Bone marrow (tissue), 2 donors: ENCODE results near the gene FBXO10.
"Not testable (repeated sequence)": the region's sequence is repeated elsewhere in the genome, so short reads cannot be mapped to it uniquely, and the experiment has no call there.

ENCODE experiments used
- DNase-seq, 2 donors: peaks; one replicate each; lab custom pipeline; 2025; lab: John Stamatoyannopoulos, UW

FBXO10 gene

DNA sequence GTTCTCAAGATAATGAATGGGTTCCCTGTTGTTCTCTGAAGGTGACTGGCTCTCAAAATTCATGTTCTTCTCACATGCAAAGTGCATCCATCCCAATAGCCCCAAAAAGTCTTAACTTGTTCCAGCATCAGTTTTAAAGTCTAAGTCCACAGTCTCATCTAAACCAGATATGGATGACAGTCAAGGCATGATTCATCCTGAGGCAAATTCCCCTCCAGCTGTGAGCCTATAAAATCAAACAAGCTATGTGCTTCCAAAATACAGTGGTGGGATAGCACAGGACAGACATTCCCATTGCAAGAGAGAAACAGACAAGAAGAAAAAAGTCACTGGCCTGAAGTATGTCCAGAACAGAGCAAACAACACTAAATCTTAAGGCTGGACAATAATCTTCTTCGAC lies 25.4 kb downstream of the FBXO10 start:
- no peak for DNase-seq

DNA sequence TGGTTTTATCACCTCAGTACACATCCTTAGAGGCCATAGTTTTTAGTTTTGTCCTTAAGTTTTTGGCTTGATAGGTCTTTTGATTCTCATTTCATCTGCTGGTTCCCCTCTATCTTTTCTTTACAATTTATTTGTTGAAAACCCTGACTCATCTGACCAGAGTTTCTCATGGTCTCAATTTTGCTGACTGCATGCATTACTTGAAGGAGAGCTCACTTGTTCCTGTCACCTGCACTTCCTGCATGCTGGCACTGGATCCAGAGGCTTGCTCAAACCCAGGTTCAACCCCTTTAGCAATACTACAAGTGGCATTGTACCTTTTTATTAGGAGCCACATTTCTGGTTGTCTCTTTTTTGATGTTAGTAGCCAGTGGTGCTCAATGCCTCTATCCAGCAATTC lies 26.7 kb downstream of the FBXO10 start:
- DNase-seq, result no peak

DNA sequence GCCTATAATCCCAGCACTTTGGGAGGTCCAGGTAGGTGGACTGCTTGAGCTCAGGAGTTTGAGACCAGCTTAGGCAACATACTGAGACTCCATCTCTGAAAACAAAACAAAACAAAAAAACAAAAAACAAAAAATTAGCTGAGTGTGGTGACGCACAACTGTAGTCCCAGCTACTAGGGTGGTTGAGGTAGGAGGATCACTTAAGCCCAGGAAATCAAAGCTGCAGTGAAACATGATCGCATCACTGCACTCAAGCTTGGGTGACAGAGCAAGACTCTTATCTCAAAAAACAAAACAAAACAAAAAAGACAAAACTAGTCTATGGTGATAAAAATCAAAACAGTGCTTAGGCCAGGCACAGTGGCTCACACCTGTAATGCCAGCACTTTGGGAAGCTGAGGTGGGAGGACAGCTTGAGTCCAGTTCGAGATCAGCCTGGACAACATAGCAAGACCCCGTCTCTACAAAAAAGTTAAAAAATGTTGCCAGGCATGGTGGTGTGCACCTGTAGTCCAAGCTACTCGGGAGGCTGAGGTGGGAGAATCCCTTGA lies 28.8 kb downstream of the FBXO10 start:
- DNase-seq, result no peak

DNA sequence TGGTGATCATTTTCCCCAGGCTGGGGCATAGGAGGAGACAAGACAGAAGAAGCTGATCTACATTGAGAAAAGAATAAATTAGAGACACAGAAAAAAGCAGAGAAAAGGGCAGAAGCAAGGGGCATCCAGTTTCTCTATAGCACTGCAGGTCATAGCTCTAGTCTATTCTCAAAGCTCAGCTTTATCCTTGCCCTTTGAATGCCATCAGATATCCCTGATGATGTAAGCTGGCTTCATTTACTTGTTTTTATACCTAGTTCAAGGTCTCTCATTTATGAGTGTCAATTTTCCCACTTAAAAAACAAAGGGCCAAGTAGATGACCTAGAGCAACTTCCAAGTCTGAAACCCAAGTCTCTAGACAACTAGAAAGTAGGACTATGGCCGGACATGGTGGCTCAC lies 32.7 kb downstream of the FBXO10 start:
- no peak for DNase-seq

DNA sequence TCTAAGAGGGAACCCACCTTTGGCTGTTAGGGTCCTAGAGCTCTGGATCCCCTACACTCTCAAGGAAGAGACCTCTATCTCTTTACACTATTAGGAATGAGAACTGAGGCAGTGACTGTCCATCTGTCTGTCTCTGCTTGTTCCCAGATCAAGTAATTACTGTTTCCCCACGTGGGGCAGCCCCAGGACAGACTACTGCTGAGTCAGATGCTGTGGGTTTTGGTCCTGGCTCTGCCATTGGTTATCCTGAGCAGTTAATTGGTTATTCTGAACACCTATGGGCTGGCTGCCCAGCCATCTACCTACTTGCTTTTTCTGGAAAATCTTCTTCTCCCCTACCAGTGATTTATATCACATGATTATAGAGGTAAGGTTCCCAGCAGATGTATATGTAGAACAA lies 33.3 kb downstream of the FBXO10 start:
- no peak for DNase-seq

DNA sequence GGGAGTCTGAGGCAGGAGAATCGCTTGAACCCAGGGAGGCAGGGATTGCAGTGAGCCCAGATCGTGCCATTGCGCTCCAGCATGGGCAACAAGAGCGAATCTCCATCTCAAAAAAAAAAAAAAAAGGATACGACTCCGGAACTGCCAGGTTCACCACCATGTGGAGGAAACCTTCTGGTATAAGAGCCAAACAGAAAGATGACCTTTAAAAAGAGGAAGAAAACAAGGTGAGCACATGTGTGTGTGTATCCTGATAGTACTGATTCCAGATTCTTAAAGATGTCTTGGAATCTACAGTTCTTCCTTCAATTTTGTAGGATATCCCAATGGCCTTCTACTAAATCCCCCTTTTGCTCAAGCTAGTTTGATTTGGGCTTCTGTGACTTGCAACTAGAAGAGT lies 33.7 kb downstream of the FBXO10 start:
- DNase-seq, result no peak

DNA sequence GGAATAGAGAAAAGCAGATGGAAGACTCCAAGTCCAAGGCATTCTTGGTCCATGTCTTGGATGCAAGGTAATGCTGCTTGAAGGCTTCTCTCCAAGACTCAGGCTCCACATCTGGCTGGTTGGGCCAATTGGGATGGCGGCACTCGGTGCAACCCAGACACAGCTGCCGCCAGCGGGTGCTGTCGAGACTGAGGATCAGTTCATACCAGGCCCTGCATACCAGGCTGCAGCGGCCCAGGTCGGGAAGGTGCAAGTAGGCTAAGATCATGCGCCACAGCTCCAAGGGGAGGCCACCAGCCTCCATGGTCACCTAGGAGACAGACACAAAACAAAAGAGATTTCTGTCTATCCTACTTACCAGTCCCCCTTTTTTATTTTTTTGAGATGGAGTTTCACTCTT lies 34.7 kb downstream of the FBXO10 start:
- DNase-seq, result no peak

DNA sequence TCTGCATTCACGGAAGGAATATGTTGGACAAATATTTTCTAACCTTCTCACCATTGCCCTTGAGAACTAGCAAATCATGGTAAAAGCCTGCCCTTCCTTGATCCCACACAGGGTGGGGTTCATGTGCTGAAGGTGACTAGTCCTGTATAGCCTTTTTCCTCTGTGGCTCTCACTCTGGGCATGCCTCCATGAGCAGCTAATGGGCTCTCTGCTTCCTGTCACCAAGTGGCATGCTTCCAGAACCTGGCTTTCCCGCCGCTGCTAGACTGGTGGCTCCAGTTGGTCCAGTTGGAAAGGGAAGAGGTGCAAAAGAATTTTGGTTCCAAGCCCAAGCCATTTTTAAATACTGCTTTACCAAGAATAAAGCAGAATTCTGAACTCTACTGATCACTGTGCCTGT lies 35.5 kb downstream of the FBXO10 start:
- no peak for DNase-seq

DNA sequence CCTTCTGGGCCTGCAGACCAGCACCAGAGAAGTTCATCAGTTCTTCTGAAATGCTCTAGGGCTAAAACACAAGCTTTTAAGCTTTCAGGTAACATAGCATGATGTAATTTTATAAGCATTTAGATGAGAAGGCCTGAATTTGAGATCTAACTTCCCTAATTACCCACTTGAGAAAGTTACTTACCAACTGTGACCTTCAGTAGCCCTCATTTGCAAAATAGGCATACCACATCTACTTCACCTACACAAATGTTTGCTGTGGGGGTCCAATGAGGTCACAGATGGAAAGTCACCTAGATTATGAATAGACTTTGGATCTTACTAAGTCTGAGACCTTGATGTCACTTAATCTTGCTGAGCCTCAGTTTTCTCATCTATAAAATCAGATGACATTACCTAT lies 36.5 kb downstream of the FBXO10 start:
- no peak for DNase-seq

DNA sequence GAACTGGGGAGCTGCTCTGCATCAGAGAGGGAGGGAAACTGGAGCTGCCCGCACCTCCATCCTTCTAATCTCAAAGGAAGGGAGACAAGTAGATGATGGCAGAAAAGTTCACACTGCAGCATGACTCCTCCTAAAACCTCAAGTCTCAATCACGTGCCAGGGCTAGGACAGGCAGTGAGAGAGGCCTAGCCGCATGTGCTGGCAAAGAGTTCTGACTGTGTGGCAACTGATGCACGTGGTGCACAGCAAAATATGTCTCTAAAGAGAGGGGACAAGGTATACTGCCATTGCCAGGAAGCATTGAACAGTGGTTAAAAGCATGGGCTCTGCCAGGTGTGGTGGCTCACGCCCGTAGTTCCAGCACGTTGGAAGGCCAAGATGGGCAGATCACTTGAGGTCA lies 38.1 kb downstream of the FBXO10 start:
- no peak for DNase-seq

DNA sequence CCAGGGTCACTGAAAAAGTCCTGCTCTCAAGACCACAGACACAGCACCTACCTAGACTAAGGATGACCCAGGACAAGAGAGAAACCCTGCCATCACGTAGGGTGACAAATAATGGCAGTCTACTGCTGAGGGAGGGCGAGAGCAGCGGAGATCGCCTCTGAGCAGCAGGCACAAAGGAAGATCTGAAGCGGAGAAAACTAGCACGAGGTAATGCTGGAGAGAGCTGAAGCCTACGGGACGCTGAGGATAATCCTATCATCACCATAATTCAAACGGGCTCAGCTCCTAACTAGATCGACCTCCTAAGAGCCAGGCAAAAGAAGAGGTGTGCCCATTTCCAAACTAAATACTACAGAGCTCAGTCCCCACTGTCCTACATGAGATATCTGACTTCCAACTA lies 41.3 kb downstream of the FBXO10 start:
- DNase-seq, result no peak

DNA sequence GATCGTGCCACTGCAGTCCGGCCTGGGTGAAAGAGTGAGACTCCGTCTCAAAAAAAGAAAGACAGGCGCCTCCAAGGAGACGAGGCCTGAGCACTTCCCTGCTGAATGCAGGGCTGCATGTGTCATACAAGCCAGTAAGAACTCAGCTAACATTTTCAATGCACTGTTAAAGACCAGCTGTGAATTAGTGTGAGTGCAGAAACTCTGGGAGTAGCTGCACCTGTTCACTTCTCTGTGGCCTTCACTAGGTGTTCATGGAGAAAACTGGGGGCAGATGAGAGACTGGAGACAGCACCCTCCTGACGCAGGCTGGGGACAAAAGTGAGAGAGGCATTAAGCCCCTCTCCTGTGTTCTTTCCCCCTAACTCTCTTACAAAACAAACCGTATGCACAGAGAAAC lies 41.8 kb downstream of the FBXO10 start:
- no peak for DNase-seq

DNA sequence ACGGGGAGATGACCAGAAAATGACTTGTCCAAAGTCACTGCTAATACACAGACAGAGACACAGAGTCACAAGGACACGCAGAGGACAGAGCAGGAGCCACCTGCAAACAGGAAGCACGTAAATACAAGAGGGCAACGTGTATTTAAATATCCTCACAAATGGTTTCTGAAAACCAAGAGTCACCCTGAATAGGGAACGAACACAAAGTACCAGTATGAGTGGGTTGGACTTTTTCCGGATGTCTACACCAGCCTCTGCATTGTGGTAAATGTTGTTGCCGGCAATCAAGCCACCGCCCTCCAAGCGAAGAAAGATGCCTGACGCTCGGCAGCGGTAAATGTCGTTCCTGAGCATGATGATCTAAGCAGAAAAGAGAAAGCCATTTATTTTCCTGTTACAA lies 44.5 kb downstream of the FBXO10 start:
- DNase-seq, result no peak

DNA sequence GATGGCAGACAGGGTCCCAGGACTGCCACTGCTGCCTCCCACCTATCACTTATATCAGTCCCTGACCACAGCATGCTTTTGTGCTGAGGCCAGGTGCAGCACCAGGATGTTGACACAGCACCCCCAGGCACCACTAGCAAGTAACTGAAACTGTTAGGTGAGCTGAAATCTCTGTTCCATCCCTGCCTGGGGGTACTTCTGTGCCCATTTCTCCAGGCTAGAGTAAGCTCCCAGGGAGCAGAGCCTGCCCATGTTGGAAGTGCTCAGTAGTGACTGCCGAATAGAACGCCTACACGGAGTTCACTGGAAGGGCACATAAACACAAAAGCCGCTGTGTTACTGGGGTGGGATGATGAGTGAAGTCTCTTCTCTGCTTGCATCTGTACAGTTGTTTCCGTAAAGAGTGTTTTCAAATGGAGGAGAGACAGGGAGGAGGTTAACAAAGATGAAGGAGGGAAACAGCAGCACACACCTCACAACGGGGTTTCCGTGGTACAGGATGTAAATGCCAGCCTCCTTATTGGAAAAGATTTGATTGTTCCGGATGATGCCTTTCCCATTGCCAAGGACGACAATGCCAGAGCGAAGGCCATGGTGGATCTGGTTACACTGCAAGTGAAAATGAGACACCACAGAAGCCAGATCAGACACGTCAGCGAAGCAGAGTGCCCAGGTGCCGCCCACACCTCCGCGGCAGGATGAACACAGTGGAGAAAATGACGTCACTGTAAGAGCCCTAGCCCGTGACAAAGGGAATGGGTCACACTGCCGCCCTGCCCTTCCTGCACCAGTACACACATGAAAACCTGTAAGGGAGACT lies 47.3 kb downstream of the FBXO10 start:
- DNase-seq, result no peak

DNA sequence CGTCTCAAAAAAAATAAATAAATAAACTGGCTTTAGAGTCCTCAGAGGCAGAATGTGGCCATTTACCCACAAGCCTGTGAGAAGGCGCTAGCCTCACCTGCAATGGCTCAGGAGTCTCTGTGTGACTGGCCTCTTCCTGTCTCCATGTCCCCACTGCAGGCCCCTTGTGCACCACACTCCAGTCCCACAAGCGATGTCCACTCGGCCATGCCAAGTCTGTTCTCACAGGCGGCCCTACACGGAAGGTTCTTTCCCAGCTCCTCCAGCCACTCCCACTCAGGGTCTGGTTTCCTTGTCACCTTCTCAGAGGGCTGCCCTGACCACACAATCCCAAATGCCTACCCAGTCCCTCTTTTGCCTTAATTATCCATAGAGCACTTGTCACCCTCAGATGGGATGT lies 52.3 kb downstream of the FBXO10 start:
- DNase-seq, result no peak

DNA sequence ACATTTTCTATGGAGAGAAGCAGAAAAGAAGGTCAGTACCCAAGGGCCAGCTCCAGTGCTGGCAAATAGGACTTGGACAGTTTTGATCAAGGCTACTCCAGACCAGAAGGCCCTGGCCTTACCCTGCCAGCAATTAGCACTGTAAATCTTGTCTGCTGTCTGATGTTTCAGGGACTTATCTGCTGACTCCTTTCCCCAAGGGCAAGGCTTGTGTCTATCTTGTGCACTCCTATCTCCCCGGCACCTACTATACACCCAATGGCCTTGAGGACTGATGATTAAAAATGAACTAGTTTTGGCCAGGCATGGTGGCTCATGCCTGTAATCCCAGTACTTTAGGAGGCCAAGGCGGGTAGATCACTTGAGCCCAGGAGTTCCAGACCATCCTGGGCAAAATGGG lies 53.2 kb downstream of the FBXO10 start:
- no peak for DNase-seq

DNA sequence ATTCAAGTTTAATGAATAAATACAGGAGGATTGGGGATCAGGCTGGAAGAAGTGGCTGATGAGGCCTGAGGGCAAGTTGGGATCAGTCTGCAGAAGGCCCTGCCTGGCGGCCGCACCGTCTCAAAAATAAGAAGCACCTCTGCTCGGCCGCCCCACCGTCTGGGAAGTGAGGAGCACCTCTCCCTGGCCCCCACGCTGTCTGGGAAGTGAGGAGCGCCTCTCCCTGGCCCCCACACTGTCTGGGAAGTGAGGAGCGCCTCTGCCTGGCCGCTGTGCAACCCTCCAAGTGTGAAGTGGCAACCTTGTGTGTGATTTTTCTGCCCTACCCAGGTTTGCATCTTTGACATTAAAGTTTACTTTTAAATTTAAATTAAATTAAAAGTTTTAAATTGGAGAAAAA lies 55.1 kb downstream of the FBXO10 start:
- no peak for DNase-seq

DNA sequence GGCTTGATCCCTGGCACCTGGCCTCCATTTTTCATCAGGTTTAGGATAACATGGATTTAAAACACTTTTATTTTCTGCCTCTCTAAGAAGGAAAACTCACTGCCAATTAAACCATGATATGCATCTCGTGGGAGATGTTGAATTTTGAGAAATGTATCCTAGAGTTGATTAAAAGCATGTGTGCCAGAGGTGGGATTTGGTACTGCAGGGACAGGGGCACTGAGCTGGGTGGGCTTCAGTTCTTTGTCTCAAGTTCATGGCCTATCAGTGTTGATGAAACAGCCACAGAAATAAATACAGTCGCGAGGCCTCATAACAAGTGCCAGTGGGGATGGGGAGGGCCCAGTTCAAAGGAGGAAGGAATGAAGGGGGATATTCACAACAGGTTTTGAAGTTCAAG lies 55.5 kb downstream of the FBXO10 start:
- no peak for DNase-seq

DNA sequence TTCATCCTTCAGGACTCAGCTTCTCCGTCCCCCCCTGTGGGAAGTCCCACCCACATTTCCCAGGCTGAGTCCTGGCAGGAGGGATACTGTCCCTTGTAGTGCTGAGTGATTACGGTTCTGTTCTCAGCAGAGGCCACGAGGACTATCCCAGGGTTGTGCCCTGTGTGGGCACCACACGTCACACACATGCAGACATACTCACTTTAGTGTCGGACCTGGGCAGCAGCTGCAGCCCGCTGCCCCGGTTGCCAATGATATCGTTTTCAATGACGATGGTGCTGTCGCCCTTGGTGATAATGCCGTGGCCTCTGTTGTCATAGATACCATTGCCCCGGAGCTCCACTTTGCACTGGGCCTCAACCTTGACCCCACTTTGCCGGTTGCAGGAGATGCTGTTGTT lies 58.3 kb downstream of the FBXO10 start:
- DNase-seq, result no peak

DNA sequence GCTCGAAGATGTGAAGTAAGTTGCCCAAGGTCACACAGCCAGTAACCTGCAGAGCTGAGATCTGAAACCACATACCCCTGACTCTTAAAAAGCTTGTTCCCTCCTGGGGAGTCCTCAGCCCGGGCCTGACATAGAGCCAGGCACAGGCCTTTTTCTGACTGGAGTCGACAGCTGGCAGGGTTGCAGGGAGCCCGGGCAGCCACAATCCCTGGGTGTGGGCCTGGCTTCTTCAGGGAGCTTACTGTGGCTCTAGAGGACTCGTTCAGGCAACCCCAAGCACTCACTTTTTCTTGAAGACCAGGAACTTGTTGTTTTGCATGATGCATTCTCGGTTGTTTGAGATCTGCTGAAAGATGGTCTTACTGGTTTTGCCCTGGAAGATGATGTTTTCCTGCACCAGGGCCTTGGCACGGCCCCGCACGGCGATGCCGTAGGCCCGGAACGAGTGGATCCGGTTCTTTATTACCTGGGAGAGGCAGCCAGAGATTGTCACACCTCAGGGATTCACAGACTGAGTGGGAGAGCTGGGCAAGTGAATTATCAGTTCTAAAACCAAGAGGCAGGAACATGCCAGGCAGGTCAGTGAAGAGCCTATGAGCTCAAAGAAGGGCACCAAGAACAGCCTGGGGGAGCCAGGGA lies 60.4 kb downstream of the FBXO10 start:
- DNase-seq, result no peak

DNA sequence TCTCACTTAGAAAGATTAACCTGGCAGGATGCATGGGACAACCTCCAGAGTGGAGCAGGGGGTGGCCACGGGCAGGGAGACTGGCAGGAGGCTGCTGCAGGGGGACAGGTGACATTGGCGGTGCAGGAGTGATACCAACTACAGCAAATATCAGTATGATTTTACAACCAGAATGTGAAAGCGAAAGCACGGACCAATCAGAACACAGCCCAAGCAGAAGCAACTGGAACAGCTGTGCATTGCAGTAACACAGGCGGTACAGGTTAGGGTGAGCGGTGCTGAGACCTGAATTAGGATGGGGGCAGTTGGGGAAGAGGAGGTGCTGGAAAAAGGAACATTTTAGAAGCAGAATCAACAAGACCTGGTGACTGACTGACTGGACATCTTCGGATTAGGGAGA lies 61.2 kb downstream of the FBXO10 start:
- no peak for DNase-seq

DNA sequence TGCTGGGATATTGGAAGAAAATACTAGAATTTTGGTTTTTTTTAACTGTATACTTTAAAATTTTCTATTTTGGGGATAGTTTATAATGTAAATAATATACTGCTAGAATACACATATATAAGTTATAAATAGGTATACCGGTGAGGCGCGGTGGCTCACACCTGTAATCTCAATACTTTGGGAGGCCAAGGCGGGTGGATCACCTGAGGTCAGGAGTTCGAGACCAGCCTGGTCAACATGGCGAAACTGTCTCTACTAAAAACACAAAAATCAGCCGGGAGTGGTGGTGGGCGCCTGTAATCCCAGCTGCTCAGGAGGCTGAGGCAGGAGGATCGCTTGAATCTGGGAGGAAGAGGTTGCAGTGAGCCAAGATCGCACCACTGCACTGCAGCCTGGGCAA lies 61.8 kb downstream of the FBXO10 start:
- DNase-seq, result not testable (repeated sequence)

DNA sequence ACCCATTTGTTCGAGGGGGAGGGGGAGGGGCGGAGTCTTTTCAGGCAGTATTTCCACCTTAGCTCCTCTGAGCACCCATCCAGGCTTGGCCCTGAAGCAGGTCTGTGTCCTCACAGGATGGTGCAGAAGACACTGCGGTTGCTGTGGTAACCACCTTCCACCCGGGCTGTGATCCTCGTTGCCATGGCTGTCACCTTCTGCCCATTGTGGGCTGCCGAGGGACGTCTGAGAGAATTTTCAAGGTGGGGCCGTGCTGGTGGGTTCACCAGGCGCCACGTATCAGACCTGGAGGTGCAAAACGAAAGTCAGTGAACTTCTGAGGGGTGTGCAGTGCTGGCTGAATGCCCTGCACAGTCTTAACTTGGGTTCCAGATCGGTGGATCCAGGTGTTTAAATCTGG lies 63.7 kb downstream of the FBXO10 start:
- no peak for DNase-seq
